HEK293 (cell line): ENCODE results near the gene IZUMO2.

Experiments
- AEBP2 ChIP-seq: fragments of 450-650 bp; formaldehyde crosslinking; IDR thresholded peaks from 2 replicates; pipeline ENCODE4 v1.5.1; 2016; ENCODE audit warnings: missing biosample characterization, missing genetic modification characterization, borderline replicate concordance
- HOXC10 ChIP-seq: sonication (generic); formaldehyde crosslinking; IDR thresholded peaks from 2 replicates; pipeline ENCODE4 v1.8.1; 2023; ENCODE audit warnings: mild to moderate bottlenecking, missing genetic modification reagents
- KLF10 ChIP-seq: fragments of 450-650 bp; IDR thresholded peaks from 2 replicates; pipeline ENCODE4 v1.5.1; 2018; ENCODE audit warnings: missing biosample characterization, mild to moderate bottlenecking, missing genetic modification characterization
- OSR2 ChIP-seq: fragments of 450-650 bp; formaldehyde crosslinking; IDR thresholded peaks from 2 replicates; pipeline ENCODE4 v1.5.1; 2016; ENCODE audit warnings: missing biosample characterization, missing genetic modification characterization
- OVOL3 ChIP-seq: fragments of 450-650 bp; formaldehyde crosslinking; IDR thresholded peaks from 2 replicates; pipeline ENCODE4 v1.5.1; 2016; ENCODE audit warnings: missing biosample characterization, missing genetic modification characterization
- PATZ1 ChIP-seq: fragments of 450-650 bp; formaldehyde crosslinking; IDR thresholded peaks from 2 replicates; pipeline ENCODE4 v1.5.1; 2016; ENCODE audit warnings: missing biosample characterization, missing genetic modification characterization
- PRDM1 ChIP-seq: fragments of 450-650 bp; formaldehyde crosslinking; IDR thresholded peaks from 2 replicates; pipeline ENCODE4; 2016; ENCODE audit warnings: missing biosample characterization, missing genetic modification characterization
- RBAK ChIP-seq: fragments of 450-650 bp; formaldehyde crosslinking; IDR thresholded peaks from 2 replicates; pipeline ENCODE4 v1.5.1; 2016; ENCODE audit warnings: missing biosample characterization, missing genetic modification characterization
- SCRT1 ChIP-seq: fragments of 450-650 bp; formaldehyde crosslinking; IDR thresholded peaks from 2 replicates; pipeline ENCODE4 v1.5.1; 2016; ENCODE audit warnings: missing biosample characterization, missing genetic modification characterization, borderline replicate concordance
- SP7 ChIP-seq: fragments of 450-650 bp; formaldehyde crosslinking; IDR thresholded peaks from 2 replicates; pipeline ENCODE4 v1.5.1; 2016; ENCODE audit warnings: missing biosample characterization, missing genetic modification characterization
- ZBTB1 ChIP-seq: fragments of 450-650 bp; formaldehyde crosslinking; IDR thresholded peaks from 2 replicates; pipeline ENCODE4 v1.5.1; 2016; ENCODE audit warnings: missing biosample characterization, missing genetic modification characterization
- ZFP3 ChIP-seq: fragments of 450-650 bp; formaldehyde crosslinking; IDR thresholded peaks from 2 replicates; pipeline ENCODE4 v1.5.1; 2016; ENCODE audit warnings: low read depth, missing biosample characterization, missing genetic modification characterization
- ZNF10 ChIP-seq: fragments of 450-650 bp; formaldehyde crosslinking; IDR thresholded peaks from 2 replicates; pipeline ENCODE4 v1.5.1; 2017; ENCODE audit warnings: missing biosample characterization, missing genetic modification characterization
- ZNF121 ChIP-seq: fragments of 450-650 bp; formaldehyde crosslinking; IDR thresholded peaks from 2 replicates; pipeline ENCODE4 v1.5.1; 2016; ENCODE audit warnings: missing biosample characterization, missing genetic modification characterization
- ZNF155 ChIP-seq: fragments of 450-650 bp; formaldehyde crosslinking; IDR thresholded peaks from 2 replicates; pipeline ENCODE4 v1.5.1; 2016; ENCODE audit warnings: missing biosample characterization, missing genetic modification characterization
- ZNF157 ChIP-seq: fragments of 450-650 bp; formaldehyde crosslinking; IDR thresholded peaks from 2 replicates; pipeline ENCODE4 v1.5.1; 2016; ENCODE audit warnings: missing biosample characterization, missing genetic modification characterization
- ZNF211 ChIP-seq: fragments of 450-650 bp; formaldehyde crosslinking; IDR thresholded peaks from 2 replicates; pipeline ENCODE4 v1.5.1; 2016; ENCODE audit warnings: low read depth, missing biosample characterization, missing genetic modification characterization
- ZNF221 ChIP-seq: fragments of 450-650 bp; formaldehyde crosslinking; IDR thresholded peaks from 2 replicates; pipeline ENCODE4 v1.5.1; 2017; ENCODE audit warnings: missing biosample characterization, missing genetic modification characterization, borderline replicate concordance
- ZNF292 ChIP-seq: fragments of 450-650 bp; formaldehyde crosslinking; IDR thresholded peaks from 2 replicates; pipeline ENCODE4 v1.5.1; 2016; ENCODE audit warnings: low read depth, missing biosample characterization, missing genetic modification characterization, borderline replicate concordance
- ZNF324 ChIP-seq: fragments of 450-650 bp; formaldehyde crosslinking; IDR thresholded peaks from 2 replicates; pipeline ENCODE4 v1.5.1; 2016; ENCODE audit warnings: missing biosample characterization, missing genetic modification characterization
- ZNF514 ChIP-seq: fragments of 450-650 bp; formaldehyde crosslinking; IDR thresholded peaks from 2 replicates; pipeline ENCODE4 v1.5.1; 2016; ENCODE audit warnings: missing biosample characterization, missing genetic modification characterization
- ZNF580 ChIP-seq: fragments of 450-650 bp; formaldehyde crosslinking; IDR thresholded peaks from 2 replicates; pipeline ENCODE4 v1.5.1; 2016; ENCODE audit warnings: missing biosample characterization, missing genetic modification characterization
- ZNF585B ChIP-seq: fragments of 450-650 bp; formaldehyde crosslinking; IDR thresholded peaks from 2 replicates; pipeline ENCODE4 v1.5.1; 2016; ENCODE audit warnings: missing biosample characterization, missing genetic modification characterization
- ZNF610 ChIP-seq: fragments of 450-650 bp; formaldehyde crosslinking; IDR thresholded peaks from 2 replicates; pipeline ENCODE4 v1.5.1; 2016; ENCODE audit warnings: missing biosample characterization, missing genetic modification characterization, borderline replicate concordance
- ZNF626 ChIP-seq: fragments of 450-650 bp; sonication (Bioruptor Pico); formaldehyde crosslinking; IDR thresholded peaks from 2 replicates; pipeline ENCODE4 v1.5.1; 2018; ENCODE audit warnings: missing biosample characterization, missing genetic modification characterization, inconsistent platforms
- ZNF654 ChIP-seq: fragments of 450-650 bp; formaldehyde crosslinking; IDR thresholded peaks from 2 replicates; pipeline ENCODE4 v1.5.1; 2016; ENCODE audit warnings: low read depth, missing biosample characterization, missing genetic modification characterization
- ZNF707 ChIP-seq: fragments of 450-650 bp; formaldehyde crosslinking; IDR thresholded peaks from 2 replicates; pipeline ENCODE4 v1.5.1; 2016; ENCODE audit warnings: missing biosample characterization, missing genetic modification characterization
- ZNF777 ChIP-seq: fragments of 450-650 bp; formaldehyde crosslinking; IDR thresholded peaks from 2 replicates; pipeline ENCODE4 v1.5.1; 2017; ENCODE audit warnings: missing biosample characterization, missing genetic modification characterization, borderline replicate concordance
- ZNF785 ChIP-seq: fragments of 450-650 bp; formaldehyde crosslinking; IDR thresholded peaks from 2 replicates; pipeline ENCODE4 v1.5.1; 2016; ENCODE audit warnings: missing biosample characterization, missing genetic modification characterization
- ZSCAN16 ChIP-seq: fragments of 450-650 bp; formaldehyde crosslinking; IDR thresholded peaks from 2 replicates; pipeline ENCODE4 v1.5.1; 2016; ENCODE audit warnings: missing biosample characterization, missing genetic modification characterization
- TF ChIP-seq, protein P1 (sequence below): fragments of 450-650 bp; formaldehyde crosslinking; IDR thresholded peaks from 2 replicates; pipeline ENCODE4 v1.5.1; 2016; ENCODE audit warnings: missing biosample characterization, missing genetic modification characterization
- TF ChIP-seq, protein P2 (sequence below): fragments of 450-650 bp; formaldehyde crosslinking; IDR thresholded peaks from 2 replicates; pipeline ENCODE4 v1.5.1; 2016; ENCODE audit warnings: missing biosample characterization, missing genetic modification characterization, low read depth
- TF ChIP-seq, protein P3 (sequence below): fragments of 450-650 bp; formaldehyde crosslinking; IDR thresholded peaks from 2 replicates; pipeline ENCODE4; 2016; ENCODE audit warnings: missing biosample characterization, missing genetic modification characterization

IZUMO2 gene

GRCh38 chr19:50147462-50148423, 15.3 kb downstream of the IZUMO2 start (continued):
- peak; percentile 81 for TF ChIP-seq PATZ1 (tag by site-specific recombination)
- no peak for TF ChIP-seq ZNF514 (tag by site-specific recombination)
- peak; percentile 73 for TF ChIP-seq PRDM1 (tag by site-specific recombination)
- no peak for TF ChIP-seq ZNF10 (tag by site-specific recombination)
- no peak for TF ChIP-seq ZNF626 (tag by site-specific recombination)
- TF ChIP-seq, protein P1, sequence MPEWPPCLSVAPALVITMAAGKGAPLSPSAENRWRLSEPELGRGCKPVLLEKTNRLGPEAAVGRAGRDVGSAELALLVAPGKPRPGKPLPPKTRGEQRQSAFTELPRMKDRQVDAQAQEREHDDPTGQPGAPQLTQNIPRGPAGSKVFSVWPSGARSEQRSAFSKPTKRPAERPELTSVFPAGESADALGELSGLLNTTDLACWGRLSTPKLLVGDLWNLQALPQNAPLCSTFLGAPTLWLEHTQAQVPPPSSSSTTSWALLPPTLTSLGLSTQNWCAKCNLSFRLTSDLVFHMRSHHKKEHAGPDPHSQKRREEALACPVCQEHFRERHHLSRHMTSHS (tag by site-specific recombination), result no peak
- no peak for TF ChIP-seq ZBTB1 (tag by site-specific recombination)
- TF ChIP-seq ZNF221, result no peak
- no peak for TF ChIP-seq ZFP3 (tag by site-specific recombination)
- TF ChIP-seq ZNF585B, result no peak
- TF ChIP-seq ZNF610 (tag by site-specific recombination), result no peak
- no peak for TF ChIP-seq ZNF292 (tag by site-specific recombination)
- peak; percentile 78 for TF ChIP-seq ZNF654 (tag by site-specific recombination)
- no peak for TF ChIP-seq OSR2 (tag by site-specific recombination)
- no peak for TF ChIP-seq AEBP2
- no peak for TF ChIP-seq RBAK (tag by site-specific recombination)
- peak; percentile 58; the same call in 1 of the 2 replicates for TF ChIP-seq ZNF785 (tag by site-specific recombination)
- peak; percentile 39; the same call in 1 of the 2 replicates for TF ChIP-seq SP7
- no peak for TF ChIP-seq ZNF155
- TF ChIP-seq ZNF157 (tag by site-specific recombination), result no peak
- TF ChIP-seq ZNF211, result no peak
- no peak; the same call in 1 of the 2 replicates for TF ChIP-seq ZNF580 (tag by site-specific recombination)
- no peak for TF ChIP-seq SCRT1 (tag by site-specific recombination)
- TF ChIP-seq ZNF777, result no peak
- TF ChIP-seq ZNF324 (tag by site-specific recombination), result no peak
- TF ChIP-seq OVOL3 (tag by site-specific recombination), result no peak
- no peak for TF ChIP-seq HOXC10
- no peak for TF ChIP-seq ZNF121
- no peak for TF ChIP-seq KLF10 (tag by site-specific recombination)
- no peak for TF ChIP-seq ZSCAN16 (tag by site-specific recombination)
- TF ChIP-seq, protein P2, sequence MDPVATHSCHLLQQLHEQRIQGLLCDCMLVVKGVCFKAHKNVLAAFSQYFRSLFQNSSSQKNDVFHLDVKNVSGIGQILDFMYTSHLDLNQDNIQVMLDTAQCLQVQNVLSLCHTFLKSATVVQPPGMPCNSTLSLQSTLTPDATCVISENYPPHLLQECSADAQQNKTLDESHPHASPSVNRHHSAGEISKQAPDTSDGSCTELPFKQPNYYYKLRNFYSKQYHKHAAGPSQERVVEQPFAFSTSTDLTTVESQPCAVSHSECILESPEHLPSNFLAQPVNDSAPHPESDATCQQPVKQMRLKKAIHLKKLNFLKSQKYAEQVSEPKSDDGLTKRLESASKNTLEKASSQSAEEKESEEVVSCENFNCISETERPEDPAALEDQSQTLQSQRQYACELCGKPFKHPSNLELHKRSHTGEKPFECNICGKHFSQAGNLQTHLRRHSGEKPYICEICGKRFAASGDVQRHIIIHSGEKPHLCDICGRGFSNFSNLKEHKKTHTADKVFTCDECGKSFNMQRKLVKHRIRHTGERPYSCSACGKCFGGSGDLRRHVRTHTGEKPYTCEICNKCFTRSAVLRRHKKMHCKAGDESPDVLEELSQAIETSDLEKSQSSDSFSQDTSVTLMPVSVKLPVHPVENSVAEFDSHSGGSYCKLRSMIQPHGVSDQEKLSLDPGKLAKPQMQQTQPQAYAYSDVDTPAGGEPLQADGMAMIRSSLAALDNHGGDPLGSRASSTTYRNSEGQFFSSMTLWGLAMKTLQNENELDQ, result 0 out of 2 replicates have a peak, but pooled peaks have one; percentile 12
- no peak for TF ChIP-seq ZNF707 (tag by site-specific recombination)
- TF ChIP-seq, protein P3, sequence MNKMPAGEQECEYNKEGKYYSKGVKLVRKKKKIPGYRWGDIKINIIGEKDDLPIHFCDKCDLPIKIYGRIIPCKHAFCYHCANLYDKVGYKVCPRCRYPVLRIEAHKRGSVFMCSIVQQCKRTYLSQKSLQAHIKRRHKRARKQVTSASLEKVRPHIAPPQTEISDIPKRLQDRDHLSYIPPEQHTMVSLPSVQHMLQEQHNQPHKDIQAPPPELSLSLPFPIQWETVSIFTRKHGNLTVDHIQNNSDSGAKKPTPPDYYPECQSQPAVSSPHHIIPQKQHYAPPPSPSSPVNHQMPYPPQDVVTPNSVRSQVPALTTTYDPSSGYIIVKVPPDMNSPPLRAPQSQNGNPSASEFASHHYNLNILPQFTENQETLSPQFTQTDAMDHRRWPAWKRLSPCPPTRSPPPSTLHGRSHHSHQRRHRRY (tag by site-specific recombination), result no peak
